Nephron (organoid): Measurements from ENCODE around the gene CTSW.

Experiments used
- H3K27ac Mint-ChIP-seq, 3 experiments: 2 replicates each; pipeline ENCODE4 v1.8.0; 2020; ENCODE audit warnings: mixed read lengths in 3 of 3, mild to moderate bottlenecking in 2 of 3, moderate library complexity in 1 of 3
- H3K27me3 Mint-ChIP-seq: 2 replicates; pipeline ENCODE4 v1.8.0; 2021; ENCODE audit warnings: low read depth, mild to moderate bottlenecking, moderate library complexity, mixed read lengths
- H3K36me3 Mint-ChIP-seq: 2 replicates; pipeline ENCODE4 v1.8.0; 2020; ENCODE audit warnings: low read depth, mixed read lengths
- H3K4me1 Mint-ChIP-seq: 2 replicates; pipeline ENCODE4 v1.8.0; 2020; ENCODE audit warnings: mixed read lengths
- H3K4me3 Mint-ChIP-seq, 3 experiments: 2 replicates each; pipeline ENCODE4 v1.8.0; 2020; ENCODE audit warnings: mild to moderate bottlenecking in 3 of 3, mixed read lengths in 3 of 3, moderate library complexity in 2 of 3
- H3K9me3 Mint-ChIP-seq: 2 replicates; pipeline ENCODE4 v1.8.0; 2020; ENCODE audit warnings: mixed read lengths
- CTCF ChIP-seq, 3 experiments: fragments of 200-600 bp; sonication (generic); IDR thresholded peaks; one replicate each; pipeline ENCODE4 v1.5.0; 2021; ENCODE audit warnings: antibody characterized with exemption in 3 of 3; ENCODE audit not compliant: unreplicated experiment in 3 of 3

CTSW gene

GRCh38 chr11:65898656-65899355 is 19.2 kb downstream of the CTSW start:
- no peaks in the 10 kb centered on the region for H3K9me3 Mint-ChIP-seq
- H3K4me1 Mint-ChIP-seq = peaks cover 8% of the 10 kb centered on the region
- H3K4me3 Mint-ChIP-seq = peak overlapping the region; percentile 81 to 82 (median 82)
- peaks cover 89% of the 10 kb centered on the region for H3K27me3 Mint-ChIP-seq
- H3K36me3 Mint-ChIP-seq = no peaks in the 10 kb centered on the region
- H3K27ac Mint-ChIP-seq = no peak overlapping the region
- TF ChIP-seq CTCF (IDR thresholded peaks at IDR 0.05; ENCODE audit: unreplicated experiment in 3 of 3) = no peak

- Mint-ChIP-seq H3K36me3 (no peaks in the 10 kb centered on the region), H3K4me1 (peaks cover 8% of the 10 kb centered on the region), H3K27ac (no peak overlapping the region), H3K27me3 (peaks cover 92% of the 10 kb centered on the region), H3K4me3 (peak overlapping the region; percentile 55 to 71 (median 68)), H3K9me3 (no peaks in the 10 kb centered on the region)
- TF ChIP-seq CTCF (IDR thresholded peaks at IDR 0.05; ENCODE audit: unreplicated experiment in 3 of 3) = no peak
These were observed 19.9 kb downstream of the CTSW start for GRCh38 chr11:65899356-65900124.

GRCh38 chr11:65900125-65900898 is 20.7 kb downstream of the CTSW start, which contains the start of gene FOSL1:
FOSL1 (minus strand) TSS chr11:65900388; CDS start chr11:65900339, 49 bp downstream.
- Mint-ChIP-seq H3K4me1 (peaks cover 8% of the 10 kb centered on the region), H3K27ac (no peak within 1 kb of the TSS), H3K27me3 (peaks cover 93% of the 10 kb centered on the region), H3K36me3 (no peaks in the 10 kb centered on the region), H3K4me3 (peak within 1 kb of the TSS; percentile 71 to 75 (median 74)), H3K9me3 (no peaks in the 10 kb centered on the region)
- no peak for TF ChIP-seq CTCF (IDR thresholded peaks at IDR 0.05; ENCODE audit: unreplicated experiment in 3 of 3)

- H3K9me3 Mint-ChIP-seq = no peaks in the 10 kb centered on the region
- H3K4me3 Mint-ChIP-seq = peak overlapping the region; percentile 71 to 75 (median 74)
- H3K36me3 Mint-ChIP-seq = no peaks in the 10 kb centered on the region
- H3K4me1 Mint-ChIP-seq = peaks cover 8% of the 10 kb centered on the region
- H3K27me3 Mint-ChIP-seq = peaks cover 91% of the 10 kb centered on the region
- no peak for TF ChIP-seq CTCF (IDR thresholded peaks at IDR 0.05; ENCODE audit: unreplicated experiment in 3 of 3)
- no peak overlapping the region for H3K27ac Mint-ChIP-seq
These were observed 21.2 kb downstream of the CTSW start for GRCh38 chr11:65900899-65901180.

- Mint-ChIP-seq H3K36me3 (no peaks in the 10 kb centered on the region), H3K9me3 (no peaks in the 10 kb centered on the region), H3K27ac (no peak overlapping the region), H3K4me1 (peaks cover 8% of the 10 kb centered on the region), H3K4me3 (no peak overlapping the region), H3K27me3 (peaks cover 85% of the 10 kb centered on the region)
- TF ChIP-seq CTCF (IDR thresholded peaks at IDR 0.05; ENCODE audit: unreplicated experiment in 3 of 3) = no peak
These were observed 23.4 kb downstream of the CTSW start for GRCh38 chr11:65903068-65903481.
